Activated CD8-positive, alpha-beta T cell treated with anti-CD3 and anti-CD28 coated beads, Interleukin-2, amount 10 ng/mL, durations not matched to agents 7 days and 5 days (primary cell): ENCODE measurements around the gene MLF1. TPM values are rescaled to one million over a fixed set of nuclear protein-coding genes. Genes with fewer than 3 reads are reported as not detected.
"Not testable (repeated sequence)": the region's sequence is repeated elsewhere in the genome, so short reads cannot be mapped to it uniquely, and the experiment has no call there.

Experiments
- ATAC-seq: fragments of 150-1000 bp; cut with Tn5 transposase; one replicate; pipeline ENCODE4 v1.10.0; 2021; ENCODE audit warnings: moderate library complexity
- CTCF ChIA-PET: fragments of 350-600 bp; sonication (Branson Sonifier 250); formaldehyde crosslinking; loops from one replicate; lab custom pipeline; 2021; ENCODE audit warnings: antibody characterized with exemption; lab: Charles Lee
- POLR2A ChIA-PET: fragments of 350-600 bp; sonication (Branson Sonifier 250); formaldehyde crosslinking; loops from one replicate; lab custom pipeline; 2021; ENCODE audit warnings: antibody characterized with exemption; lab: Charles Lee
- DNase-seq: peaks from one replicate; pipeline ENCODE4 v3.0.0-alpha.2; 2020
- H3K27ac Mint-ChIP-seq: one replicate; pipeline ENCODE4 v1.8.0; 2021; ENCODE audit warnings: mild to moderate bottlenecking, mixed read lengths
- H3K27me3 Mint-ChIP-seq: one replicate; pipeline ENCODE4 v1.8.0; 2021; ENCODE audit warnings: low read depth, mixed read lengths
- H3K36me3 Mint-ChIP-seq: one replicate; pipeline ENCODE4 v1.8.0; 2021; ENCODE audit warnings: low read depth, mixed read lengths
- H3K4me1 Mint-ChIP-seq: one replicate; pipeline ENCODE4 v1.8.0; 2021; ENCODE audit warnings: low read depth, mixed read lengths
- H3K4me3 Mint-ChIP-seq: one replicate; pipeline ENCODE4 v1.8.0; 2021; ENCODE audit warnings: mild to moderate bottlenecking, mixed read lengths
- H3K9me3 Mint-ChIP-seq: one replicate; pipeline ENCODE4 v1.8.0; 2022; ENCODE audit warnings: mixed read lengths; ENCODE audit not compliant: insufficient read depth
- total RNA-seq, 2 experiments: library from RNA; stranded (reverse); gene quantifications; one replicate each; pipeline ENCODE4 v1.2.3, GENCODE V29; 2021

Gene MLF1
- under 1 TPM; 0.39 to 0.53 TPM for total RNA-seq

- H3K4me1 Mint-ChIP-seq, result peaks cover 11% of the 10 kb centered on the region
- no peaks in the 10 kb centered on the region for H3K9me3 Mint-ChIP-seq
- ChIA-PET CTCF (no interaction called here), POLR2A (interaction anchor here (1.3 kb wide), 1 partner anchor 74 kb away, joined by 4 read pairs; no protein-coding TSS in a partner anchor)
- H3K36me3 Mint-ChIP-seq, result no peaks in the 10 kb centered on the region
- ATAC-seq (peak; percentile 97), DNase-seq (peak; percentile 88)
- H3K4me3 Mint-ChIP-seq, result peak within 1 kb of the TSS; percentile 76
- H3K27ac Mint-ChIP-seq, result peak within 1 kb of the TSS; percentile 68
- H3K27me3 Mint-ChIP-seq, result peaks cover 23% of the 10 kb centered on the region
Observed at GRCh38 chr3:158570999-158571702, at the start of gene MLF1. TSS of gene MLF1 (plus strand) at chr3:158571194. CDS start at chr3:158571301, 107 bp downstream.

- DNase-seq (no peak), ATAC-seq (no peak)
- no peak overlapping the region for H3K27ac Mint-ChIP-seq
- no peaks in the 10 kb centered on the region for H3K36me3 Mint-ChIP-seq
- H3K9me3 Mint-ChIP-seq, result no peaks in the 10 kb centered on the region
- no peak overlapping the region for H3K4me3 Mint-ChIP-seq
- no peaks in the 10 kb centered on the region for H3K27me3 Mint-ChIP-seq
- ChIA-PET POLR2A (no interaction called here), CTCF (interaction anchor here (1.1 to 1.4 kb wide), 2 partner anchors 8 to 9 kb away, joined by 3 read pairs; no protein-coding TSS in a partner anchor)
- no peaks in the 10 kb centered on the region for H3K4me1 Mint-ChIP-seq
Observed at GRCh38 chr3:158522221-158523136, 48.5 kb upstream of the MLF1 start.

- Mint-ChIP-seq H3K36me3 (no peaks in the 10 kb centered on the region), H3K27me3 (no peaks in the 10 kb centered on the region), H3K27ac (no peak overlapping the region), H3K9me3 (no peaks in the 10 kb centered on the region), H3K4me3 (no peak overlapping the region), H3K4me1 (no peaks in the 10 kb centered on the region)
- ChIA-PET POLR2A (no interaction called here), CTCF (no interaction called here)
- DNase-seq (no peak), ATAC-seq (no peak)
Observed at GRCh38 chr3:158528076-158528674, 42.8 kb upstream of the MLF1 start.

DNA sequence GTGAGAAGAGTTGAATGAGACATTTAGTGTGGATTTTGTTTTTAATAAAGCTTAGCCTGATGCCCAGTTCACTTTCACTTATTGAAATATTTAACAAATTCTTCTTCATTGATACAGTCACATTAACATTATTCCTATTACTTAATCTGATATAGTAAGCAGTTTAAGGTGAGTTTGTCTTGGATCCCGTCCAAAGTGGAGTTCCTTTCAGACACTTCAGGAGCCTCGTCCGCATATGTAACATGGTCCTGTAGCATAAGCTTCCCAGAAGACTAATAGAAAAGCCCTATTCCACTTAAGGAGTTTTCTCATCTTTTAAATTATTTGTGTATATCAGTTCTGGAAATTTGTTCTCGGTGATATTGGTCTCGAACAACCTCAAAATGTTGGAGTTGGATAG lies 39.7 kb upstream of the MLF1 start:
- ChIA-PET CTCF (interaction anchor here (0.6 to 1.7 kb wide), 2 partner anchors 10 to 925 kb away, joined by 3 read pairs; no protein-coding TSS in a partner anchor), POLR2A (no interaction called here)
- H3K27ac Mint-ChIP-seq, result no peak overlapping the region
- H3K36me3 Mint-ChIP-seq, result no peaks in the 10 kb centered on the region
- H3K9me3 Mint-ChIP-seq, result no peaks in the 10 kb centered on the region
- no peaks in the 10 kb centered on the region for H3K4me1 Mint-ChIP-seq
- no peak overlapping the region for H3K4me3 Mint-ChIP-seq
- no peaks in the 10 kb centered on the region for H3K27me3 Mint-ChIP-seq
- ATAC-seq, result no peak
- no peak for DNase-seq

- no peaks in the 10 kb centered on the region for H3K27me3 Mint-ChIP-seq
- no peaks in the 10 kb centered on the region for H3K9me3 Mint-ChIP-seq
- no peak for ATAC-seq
- H3K4me1 Mint-ChIP-seq, result no peaks in the 10 kb centered on the region
- DNase-seq, result no peak
- H3K27ac Mint-ChIP-seq, result no peak overlapping the region
- no peak overlapping the region for H3K4me3 Mint-ChIP-seq
- H3K36me3 Mint-ChIP-seq, result no peaks in the 10 kb centered on the region
- POLR2A ChIA-PET, result no interaction called here
- CTCF ChIA-PET, result interaction anchor here (0.6 to 1.7 kb wide), 3 partner anchors 11 to 926 kb away, joined by 3 read pairs; no protein-coding TSS in a partner anchor
Observed at GRCh38 chr3:158532099-158532734, 38.8 kb upstream of the MLF1 start.

DNA sequence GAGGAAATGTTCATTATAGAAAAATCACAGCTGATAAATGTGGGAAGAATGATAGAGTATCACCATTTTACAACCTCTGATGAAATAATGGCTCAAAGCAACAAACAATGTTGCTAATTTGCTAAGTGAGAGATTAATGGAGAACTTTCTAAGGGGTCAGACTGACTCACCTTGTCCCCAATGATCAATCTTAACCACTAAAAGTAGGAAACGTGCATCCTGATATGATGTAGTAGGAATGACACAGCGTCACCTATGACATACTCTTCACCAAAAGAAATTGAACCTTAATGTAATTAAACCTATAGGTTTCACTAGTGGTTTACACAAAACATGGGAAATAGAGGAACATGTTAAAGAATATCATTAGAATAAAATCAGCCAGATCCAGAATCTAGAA lies 35.1 kb upstream of the MLF1 start:
- H3K9me3 Mint-ChIP-seq, result no peaks in the 10 kb centered on the region
- no peaks in the 10 kb centered on the region for H3K4me1 Mint-ChIP-seq
- ATAC-seq, result no peak
- H3K27me3 Mint-ChIP-seq, result no peaks in the 10 kb centered on the region
- POLR2A ChIA-PET, result no interaction called here
- CTCF ChIA-PET, result no interaction called here
- no peak overlapping the region for H3K27ac Mint-ChIP-seq
- H3K4me3 Mint-ChIP-seq, result no peak overlapping the region
- DNase-seq, result no peak
- H3K36me3 Mint-ChIP-seq, result no peaks in the 10 kb centered on the region

GRCh38 chr3:158539414-158540014 lies 31.5 kb upstream of the MLF1 start:
- Mint-ChIP-seq H3K27me3 (no peaks in the 10 kb centered on the region), H3K36me3 (peaks cover 4% of the 10 kb centered on the region), H3K27ac (no peak overlapping the region), H3K9me3 (no peaks in the 10 kb centered on the region), H3K4me1 (no peaks in the 10 kb centered on the region), H3K4me3 (no peak overlapping the region)
- ChIA-PET CTCF (interaction anchor here (0.8 to 1.8 kb wide), 14 partner anchors 9 to 268 kb away, joined by 3 to 13 read pairs (median 4); partner anchors contain the start of genes GFM1 and LXN), POLR2A (no interaction called here)
- peak; percentile 49 for ATAC-seq
- peak; percentile 61 for DNase-seq

GRCh38 chr3:158540066-158540465 lies 30.9 kb upstream of the MLF1 start:
- no peak for DNase-seq
- POLR2A ChIA-PET, result no interaction called here
- CTCF ChIA-PET, result interaction anchor here (1.1 to 1.8 kb wide), 5 partner anchors 12 to 104 kb away, joined by 4 to 13 read pairs (median 4); partner anchors contain the start of gene GFM1
- no peaks in the 10 kb centered on the region for H3K9me3 Mint-ChIP-seq
- no peaks in the 10 kb centered on the region for H3K4me1 Mint-ChIP-seq
- no peaks in the 10 kb centered on the region for H3K27me3 Mint-ChIP-seq
- no peak for ATAC-seq
- H3K27ac Mint-ChIP-seq, result no peak overlapping the region
- no peak overlapping the region for H3K4me3 Mint-ChIP-seq
- H3K36me3 Mint-ChIP-seq, result peaks cover 6% of the 10 kb centered on the region

DNA sequence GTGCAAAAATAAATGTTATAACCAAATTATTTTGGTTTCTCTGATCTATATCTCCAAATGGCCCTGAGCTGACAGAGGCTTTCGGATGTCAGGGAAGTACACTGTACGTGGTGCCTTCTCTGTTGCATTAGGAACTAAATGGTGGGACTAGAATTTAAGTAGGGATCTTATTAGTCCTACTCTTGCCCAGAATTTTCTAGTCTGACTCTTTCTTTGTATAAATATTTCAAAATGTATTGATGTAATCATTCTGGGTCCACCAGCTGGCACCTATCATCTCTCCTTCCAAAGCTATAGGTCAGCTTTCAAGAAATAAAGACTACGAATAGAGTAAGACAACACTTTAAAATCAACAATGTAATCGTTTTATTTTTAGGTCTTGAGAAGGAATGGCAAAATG lies 22.3 kb upstream of the MLF1 start:
- CTCF ChIA-PET, result interaction anchor here (0.9 to 1.0 kb wide), 2 partner anchors 10 to 179 kb away, joined by 3 to 5 read pairs; no protein-coding TSS in a partner anchor
- no peak for DNase-seq
- Mint-ChIP-seq H3K4me1 (no peaks in the 10 kb centered on the region), H3K27ac (no peak overlapping the region), H3K36me3 (peaks cover 5% of the 10 kb centered on the region), H3K27me3 (no peaks in the 10 kb centered on the region), H3K4me3 (no peak overlapping the region), H3K9me3 (no peaks in the 10 kb centered on the region)
- POLR2A ChIA-PET, result no interaction called here
- no peak for ATAC-seq

- ATAC-seq, H3K36me3 Mint-ChIP-seq, POLR2A ChIA-PET, DNase-seq, H3K27me3 Mint-ChIP-seq, H3K27ac Mint-ChIP-seq, H3K9me3 Mint-ChIP-seq, H3K4me3 Mint-ChIP-seq, H3K4me1 Mint-ChIP-seq: not testable (repeated sequence)
- CTCF ChIA-PET, result interaction anchor here (1.0 kb wide), 1 partner anchor 11 kb away, joined by 4 read pairs; no protein-coding TSS in a partner anchor
Observed at GRCh38 chr3:158549938-158550337, 21.1 kb upstream of the MLF1 start.

GRCh38 chr3:158552124-158552523 lies 18.9 kb upstream of the MLF1 start:
- Mint-ChIP-seq H3K9me3 (no peaks in the 10 kb centered on the region), H3K27me3 (no peaks in the 10 kb centered on the region), H3K4me3 (no peak overlapping the region), H3K27ac (no peak overlapping the region), H3K4me1 (no peaks in the 10 kb centered on the region), H3K36me3 (no peaks in the 10 kb centered on the region)
- DNase-seq, result no peak
- ATAC-seq, result no peak
- CTCF ChIA-PET, result interaction anchor here (1.1 kb wide), 1 partner anchor 13 kb away, joined by 4 read pairs; no protein-coding TSS in a partner anchor
- POLR2A ChIA-PET, result no interaction called here
